Keratinocyte (primary cell): ENCODE measurements around the gene PPP4R4. TPM values are rescaled to one million over a fixed set of nuclear protein-coding genes. Genes with fewer than 3 reads are reported as not detected.
A peak's percentile ranks its signal among the peaks of the same experiment; 100 is the strongest.

Experiments
- DNase-seq: peaks from one replicate; pipeline ENCODE4 v3.0.0-alpha.2; 2011; ENCODE audit warnings: low read depth, missing footprints, low spot score
- FAIRE-seq: peaks from 2 replicates; lab custom pipeline; 2011; peaks lifted over from hg19 to GRCh38; lab: Jason Lieb, UNC
- H2AFZ ChIP-seq: 2 replicates; pipeline ENCODE4 v1.6.0; 2012; ENCODE audit warnings: low read length, control low read depth, inconsistent platforms; ENCODE audit not compliant: control insufficient read depth
- H3K27ac ChIP-seq: 2 replicates; pipeline ENCODE4 v1.5.1; 2011; ENCODE audit warnings: low read length; ENCODE audit not compliant: control insufficient read depth, insufficient read depth
- H3K27me3 ChIP-seq: 3 replicates; pipeline ENCODE4 v1.6.0; 2011; ENCODE audit warnings: low read length; ENCODE audit not compliant: control insufficient read depth, insufficient read depth; ENCODE audit errors: extremely low read depth
- H3K36me3 ChIP-seq, 2 experiments: 2 replicates in 1 of 2; 3 replicates in 1 of 2; pipeline ENCODE4 v1.5.1; 2011; ENCODE audit warnings: low read length in 2 of 2, mild to moderate bottlenecking in 1 of 2; ENCODE audit not compliant: control insufficient read depth in 2 of 2, insufficient read depth in 2 of 2; ENCODE audit errors: extremely low read depth in 1 of 2
- H3K4me1 ChIP-seq: 3 replicates; pipeline ENCODE4 v1.5.1; 2011; ENCODE audit warnings: low read length; ENCODE audit not compliant: control insufficient read depth, insufficient read depth; ENCODE audit errors: extremely low read depth
- H3K4me2 ChIP-seq: 3 replicates; pipeline ENCODE4 v1.6.0; 2011; ENCODE audit warnings: low read depth, low read length; ENCODE audit not compliant: control insufficient read depth, insufficient read depth; ENCODE audit errors: extremely low read depth
- H3K4me3 ChIP-seq, 3 experiments: fragments of 200-600 bp in 1 of 3; sonication (generic) in 1 of 3; 2 replicates in 2 of 3; 3 replicates in 1 of 3; pipeline ENCODE4 v1.5.1; 2011 to 2016; ENCODE audit warnings: low read length in 3 of 3, mild to moderate bottlenecking in 3 of 3, control low read depth in 2 of 3, inconsistent platforms in 1 of 3, low read depth in 1 of 3, mixed read lengths in 1 of 3, mixed run types in 1 of 3, moderate library complexity in 1 of 3; ENCODE audit not compliant: control insufficient read depth in 2 of 3, insufficient read depth in 2 of 3; ENCODE audit errors: extremely low read depth in 1 of 3
- H3K79me2 ChIP-seq: 2 replicates; pipeline ENCODE4 v1.6.0; 2012; ENCODE audit warnings: low read length; ENCODE audit not compliant: control insufficient read depth, insufficient read depth
- H3K9ac ChIP-seq: 3 replicates; pipeline ENCODE4 v1.6.0; 2011; ENCODE audit warnings: low read length; ENCODE audit not compliant: control insufficient read depth, insufficient read depth; ENCODE audit errors: extremely low read depth
- H3K9me1 ChIP-seq: 3 replicates; pipeline ENCODE4 v1.6.0; 2011; ENCODE audit warnings: low read length; ENCODE audit not compliant: control insufficient read depth, insufficient read depth; ENCODE audit errors: extremely low read depth
- H3K9me3 ChIP-seq: 2 replicates; pipeline ENCODE4 v1.5.1; 2012; ENCODE audit warnings: low read depth, low read length; ENCODE audit not compliant: control insufficient read depth
- H4K20me1 ChIP-seq: 3 replicates; pipeline ENCODE4 v1.6.0; 2011; ENCODE audit warnings: low read length; ENCODE audit not compliant: control insufficient read depth, insufficient read depth; ENCODE audit errors: extremely low read depth
- CTCF ChIP-seq, 3 experiments: IDR thresholded peaks in 1 of 3; conservative IDR thresholded peaks in 1 of 3; optimal IDR thresholded peaks in 1 of 3; 2 replicates in 2 of 3; 3 replicates in 1 of 3; pipeline versions ENCODE3 to v1.5.1; 2011; ENCODE audit warnings: low read length in 3 of 3, mild to moderate bottlenecking in 3 of 3, moderate library complexity in 2 of 3, control low read depth in 1 of 3, inconsistent platforms in 1 of 3; ENCODE audit not compliant: insufficient read depth in 2 of 3; ENCODE audit errors: extremely low read depth in 1 of 3
- EZH2 ChIP-seq: IDR thresholded peaks from one replicate; pipeline ENCODE4 v1.6.1; 2012; ENCODE audit warnings: inconsistent platforms, mild to moderate bottlenecking, low read length, moderate library complexity
- dilution Hi-C: fragments of 300-500 bp; cut with MboI; formaldehyde crosslinking; loops from one replicate; pipeline ENCODE4 v1.7.0; 2020; ENCODE audit warnings: low sequenced_read_pairs; ENCODE audit not compliant: extremely low pct_ligation_motif_present
- polyA plus RNA-seq, 5 experiments: library from polyadenylated mRNA; depleted of rRNA in 3 of 5; stranded (reverse) in 3 of 5; stranded (forward) in 1 of 5; unstranded in 1 of 5; fragments of >200 nt; gene quantifications; 1 replicate in 1 of 5; 2 replicates in 3 of 5; 3 replicates in 1 of 5; pipeline versions ENCODE4 v1.2.1 to v1.2.3, GENCODE V29; 2011 to 2012; ENCODE audit warnings: missing spikeins in 2 of 5, low read depth in 1 of 5, low replicate concordance in 1 of 5

PPP4R4 gene
- polyA plus RNA-seq, 1 donor (not counting 4 experiments of a cell fraction or from before 2014, with no cell fraction given), result 9.0 TPM

GRCh38 chr14:94213021-94213420 is 38.9 kb downstream of the PPP4R4 start:
- no peaks in the 10 kb centered on the region for H3K79me2 ChIP-seq
- H3K4me2 ChIP-seq, result peak overlapping the region; percentile 34
- H2AFZ ChIP-seq, result no peak overlapping the region
- H3K4me3 ChIP-seq, result no peak overlapping the region
- H3K36me3 ChIP-seq, result no peaks in the 10 kb centered on the region
- FAIRE-seq, result peak; percentile 92
- no peaks in the 10 kb centered on the region for H4K20me1 ChIP-seq
- peaks cover 4% of the 10 kb centered on the region for H3K9me3 ChIP-seq
- DNase-seq, result peak; percentile 69
- H3K4me1 ChIP-seq, result peaks cover 8% of the 10 kb centered on the region
- dilution Hi-C loops, result no loop called here
- peak overlapping the region; percentile 51 for H3K27ac ChIP-seq
- no peaks in the 10 kb centered on the region for H3K27me3 ChIP-seq
- H3K9me1 ChIP-seq, result no peaks in the 10 kb centered on the region
- no peak overlapping the region for H3K9ac ChIP-seq
- TF ChIP-seq CTCF (optimal IDR thresholded peaks at IDR 0.05 in 1 of 3, IDR thresholded peaks at IDR 0.05 in 1 of 3, conservative IDR thresholded peaks at IDR 0.05 in 1 of 3; ENCODE audit: extremely low read depth in 1 of 3, insufficient read depth in 2 of 3, low read length in 3 of 3) (no peak), EZH2 (no peak)

DNA sequence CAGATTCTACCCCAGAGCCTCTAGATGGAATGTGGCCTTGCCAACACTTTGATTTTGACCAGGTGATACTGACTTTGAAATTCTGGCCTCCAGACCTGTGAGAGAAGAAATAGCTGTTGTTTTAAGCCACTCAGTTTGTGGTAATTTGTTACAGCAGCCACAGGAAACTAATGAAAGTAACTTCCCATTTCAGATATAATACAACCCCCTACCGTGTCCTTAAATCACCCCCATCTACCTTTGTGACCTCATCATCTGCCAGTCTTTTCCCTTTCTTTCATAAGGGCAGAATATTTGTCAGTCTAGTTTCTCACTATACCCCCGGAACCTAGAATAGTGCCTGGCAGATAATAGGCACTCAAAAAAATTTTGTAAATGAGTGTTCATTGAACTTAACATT is 39.6 kb downstream of the PPP4R4 start:
- H3K27ac ChIP-seq, result peak overlapping the region; percentile 51
- H3K9me1 ChIP-seq, result no peaks in the 10 kb centered on the region
- no peaks in the 10 kb centered on the region for H3K36me3 ChIP-seq
- H3K4me3 ChIP-seq, result no peak overlapping the region
- no peak for DNase-seq
- peaks cover 4% of the 10 kb centered on the region for H3K9me3 ChIP-seq
- peaks cover 8% of the 10 kb centered on the region for H3K4me1 ChIP-seq
- TF ChIP-seq CTCF (optimal IDR thresholded peaks at IDR 0.05 in 1 of 3, IDR thresholded peaks at IDR 0.05 in 1 of 3, conservative IDR thresholded peaks at IDR 0.05 in 1 of 3; ENCODE audit: extremely low read depth in 1 of 3, insufficient read depth in 2 of 3, low read length in 3 of 3), result no peak
- TF ChIP-seq EZH2, result no peak
- H3K9ac ChIP-seq, result no peak overlapping the region
- FAIRE-seq, result no peak
- H3K27me3 ChIP-seq, result no peaks in the 10 kb centered on the region
- no peak overlapping the region for H2AFZ ChIP-seq
- no peak overlapping the region for H3K4me2 ChIP-seq
- H3K79me2 ChIP-seq, result no peaks in the 10 kb centered on the region
- no peaks in the 10 kb centered on the region for H4K20me1 ChIP-seq
- dilution Hi-C loops, result no loop called here
